Central memory CD4-positive, alpha-beta T cell (primary cell): ENCODE measurements around the gene TNK2.
"Not testable (repeated sequence)": the region's sequence is repeated elsewhere in the genome, so short reads cannot be mapped to it uniquely, and the experiment has no call there.

Experiments
- DNase-seq: peaks from one replicate; pipeline ENCODE4 v3.0.0; 2022

TNK2 gene

GRCh38 chr3:195844671-195845218 lies 63.6 kb downstream of the TNK2 start:
- DNase-seq, result no peak

- no peak for DNase-seq
Measured at GRCh38 chr3:195839260-195840010, 68.9 kb downstream of the TNK2 start.

GRCh38 chr3:195838714-195839113 lies 69.6 kb downstream of the TNK2 start:
- DNase-seq, result no peak

GRCh38 chr3:195836476-195837135 lies 71.7 kb downstream of the TNK2 start:
- no peak for DNase-seq

- no peak for DNase-seq
Measured at GRCh38 chr3:195835791-195836190, 72.6 kb downstream of the TNK2 start.

GRCh38 chr3:195834675-195835583 lies 73.4 kb downstream of the TNK2 start:
- no peak for DNase-seq

- no peak for DNase-seq
Measured at GRCh38 chr3:195829897-195830254, 78.5 kb downstream of the TNK2 start.

- no peak for DNase-seq
Measured at GRCh38 chr3:195828762-195829161, 79.6 kb downstream of the TNK2 start.

- no peak for DNase-seq
Measured at GRCh38 chr3:195825857-195826804, 82.2 kb downstream of the TNK2 start.

GRCh38 chr3:195825191-195825588 lies 83.2 kb downstream of the TNK2 start:
- no peak for DNase-seq

- DNase-seq, result not testable (repeated sequence)
Measured at GRCh38 chr3:195824425-195825190, 83.7 kb downstream of the TNK2 start.

- no peak for DNase-seq
Measured at GRCh38 chr3:195823999-195824398, 84.4 kb downstream of the TNK2 start.

- no peak for DNase-seq
Measured at GRCh38 chr3:195823280-195823679, 85.1 kb downstream of the TNK2 start.

GRCh38 chr3:195822131-195822696 lies 86.1 kb downstream of the TNK2 start:
- DNase-seq, result no peak

GRCh38 chr3:195821403-195822130 lies 86.8 kb downstream of the TNK2 start:
- DNase-seq, result no peak

GRCh38 chr3:195820901-195821300 lies 87.5 kb downstream of the TNK2 start:
- DNase-seq, result no peak

- DNase-seq, result no peak
Measured at GRCh38 chr3:195820186-195820585, 88.2 kb downstream of the TNK2 start.

- DNase-seq, result no peak
Measured at GRCh38 chr3:195818301-195818700, 90.0 kb downstream of the TNK2 start.

GRCh38 chr3:195817578-195818135 lies 90.7 kb downstream of the TNK2 start:
- DNase-seq, result no peak
